Measurements from ENCODE around the gene MACROD2. TPM values are rescaled to one million over a fixed set of nuclear protein-coding genes. Genes with fewer than 3 reads are reported as not detected.

Gene MACROD2
- total RNA-seq, 4 donors from 2014 or later: 4.6 to 33.0 (median 8.3) TPM

DNA sequence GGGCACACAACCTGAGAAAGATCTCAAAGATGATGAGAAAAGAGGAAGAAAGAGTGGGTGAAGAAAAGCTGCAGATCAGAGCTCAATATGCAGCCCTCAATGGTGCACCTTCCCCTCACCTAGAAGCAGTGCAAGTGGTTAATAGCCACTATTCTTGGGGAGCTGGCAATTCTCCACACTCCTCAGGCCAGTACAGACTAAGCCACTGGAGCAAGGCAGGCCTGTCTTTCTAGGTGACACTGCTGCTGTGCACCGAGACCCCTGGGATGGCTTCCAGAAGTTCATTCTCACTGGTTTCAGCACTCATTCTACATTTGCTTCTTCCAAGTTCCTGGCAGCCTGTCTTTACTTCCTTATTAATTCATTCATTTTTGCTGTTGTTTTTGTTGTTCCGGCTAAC is 1604.6 kb downstream of the MACROD2 start:
- TF ChIP-seq, protein P1, sequence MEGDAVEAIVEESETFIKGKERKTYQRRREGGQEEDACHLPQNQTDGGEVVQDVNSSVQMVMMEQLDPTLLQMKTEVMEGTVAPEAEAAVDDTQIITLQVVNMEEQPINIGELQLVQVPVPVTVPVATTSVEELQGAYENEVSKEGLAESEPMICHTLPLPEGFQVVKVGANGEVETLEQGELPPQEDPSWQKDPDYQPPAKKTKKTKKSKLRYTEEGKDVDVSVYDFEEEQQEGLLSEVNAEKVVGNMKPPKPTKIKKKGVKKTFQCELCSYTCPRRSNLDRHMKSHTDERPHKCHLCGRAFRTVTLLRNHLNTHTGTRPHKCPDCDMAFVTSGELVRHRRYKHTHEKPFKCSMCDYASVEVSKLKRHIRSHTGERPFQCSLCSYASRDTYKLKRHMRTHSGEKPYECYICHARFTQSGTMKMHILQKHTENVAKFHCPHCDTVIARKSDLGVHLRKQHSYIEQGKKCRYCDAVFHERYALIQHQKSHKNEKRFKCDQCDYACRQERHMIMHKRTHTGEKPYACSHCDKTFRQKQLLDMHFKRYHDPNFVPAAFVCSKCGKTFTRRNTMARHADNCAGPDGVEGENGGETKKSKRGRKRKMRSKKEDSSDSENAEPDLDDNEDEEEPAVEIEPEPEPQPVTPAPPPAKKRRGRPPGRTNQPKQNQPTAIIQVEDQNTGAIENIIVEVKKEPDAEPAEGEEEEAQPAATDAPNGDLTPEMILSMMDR (IDR thresholded peaks at IDR 0.05): no peak
- TF ChIP-seq EP300 (IDR thresholded peaks at IDR 0.05; ENCODE audit: low read depth): no peak
- no peak for TF ChIP-seq POLR2A (IDR thresholded peaks at IDR 0.05)
- no peak for TF ChIP-seq POLR2AphosphoS5 (IDR thresholded peaks at IDR 0.05)
- intact Hi-C loops (cut with DNase I; ENCODE audit: low total_unique reads): no loop called here
- H3K4me3 ChIP-seq: no peak overlapping the region
- no peaks in the 10 kb centered on the region for H3K27me3 ChIP-seq
- no peak overlapping the region for H3K27ac ChIP-seq
- no peaks in the 10 kb centered on the region for H3K9me3 ChIP-seq
- 91 to 92% methylated on average over 1 to 2 of the region's 2 CpGs for WGBS, 2 donors (ENCODE audit: low coverage in 1 of 2)
- no peak for DNase-seq
- no peaks in the 10 kb centered on the region for H3K36me3 ChIP-seq
- no peaks in the 10 kb centered on the region for H3K4me1 ChIP-seq
- in situ Hi-C loops (cut with MboI; ENCODE audit: low pct_ligation_motif_present in 1 of 4, low pct_unique_long_range_greater_than_20kb in 1 of 4, low sequenced_read_pairs in 3 of 4): no loop called here

DNA sequence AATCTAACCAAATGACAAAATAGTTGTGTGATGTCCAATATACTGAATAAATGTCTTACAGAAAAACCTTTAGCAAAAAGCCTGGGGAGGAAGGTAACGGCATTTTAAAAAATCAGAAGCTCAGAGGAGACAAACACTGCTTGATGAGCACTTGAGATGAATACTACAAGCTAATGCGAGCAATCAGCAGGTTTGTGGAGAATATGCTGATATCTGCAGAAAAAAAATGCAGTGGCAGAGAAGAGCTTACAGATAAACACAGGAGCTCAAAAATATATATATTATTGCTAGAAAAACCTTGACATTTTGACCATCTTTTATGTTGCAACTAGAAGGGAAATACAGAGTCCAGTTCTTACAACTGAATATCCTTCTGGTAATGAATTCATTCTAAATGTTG is 1605.2 kb downstream of the MACROD2 start:
- DNase-seq: no peak
- WGBS, 2 donors (ENCODE audit: low coverage in 1 of 2): 84 to 95% methylated on average over 2 of the region's 2 CpGs
- Histone ChIP-seq H3K9me3 (no peaks in the 10 kb centered on the region), H3K27me3 (no peaks in the 10 kb centered on the region), H3K27ac (no peak overlapping the region), H3K4me3 (no peak overlapping the region), H3K4me1 (no peaks in the 10 kb centered on the region), H3K36me3 (no peaks in the 10 kb centered on the region)
- TF ChIP-seq, protein P1 (IDR thresholded peaks at IDR 0.05): no peak
- TF ChIP-seq POLR2AphosphoS5 (IDR thresholded peaks at IDR 0.05) (no peak), EP300 (IDR thresholded peaks at IDR 0.05; ENCODE audit: low read depth) (no peak), POLR2A (IDR thresholded peaks at IDR 0.05) (no peak)
- in situ Hi-C loops (cut with MboI; ENCODE audit: low pct_ligation_motif_present in 1 of 4, low pct_unique_long_range_greater_than_20kb in 1 of 4, low sequenced_read_pairs in 3 of 4) (no loop called here), intact Hi-C loops (cut with DNase I; ENCODE audit: low total_unique reads) (no loop called here)

DNA sequence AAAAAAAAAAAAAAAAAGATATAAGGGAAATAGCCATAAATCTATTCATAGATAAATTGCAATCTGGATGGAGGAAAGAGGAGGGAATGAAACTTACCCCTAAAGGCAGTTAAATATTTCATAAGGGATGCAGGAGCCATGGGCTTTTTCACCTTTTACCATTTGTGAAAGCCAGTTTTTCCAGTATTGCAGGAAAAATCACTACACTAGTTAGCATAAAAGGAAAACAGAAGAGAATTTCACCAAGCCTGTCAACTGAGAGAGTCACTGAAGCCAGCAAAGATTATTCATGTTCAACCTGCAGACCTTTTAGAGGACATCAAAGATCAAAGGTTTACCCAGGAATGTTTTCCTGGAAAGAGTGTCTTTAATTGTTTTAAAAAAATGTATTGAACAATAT is 1608.2 kb downstream of the MACROD2 start:
- intact Hi-C loops (cut with DNase I; ENCODE audit: low total_unique reads): no loop called here
- Histone ChIP-seq H3K4me1 (no peaks in the 10 kb centered on the region), H3K36me3 (no peaks in the 10 kb centered on the region), H3K27me3 (no peaks in the 10 kb centered on the region), H3K4me3 (no peak overlapping the region), H3K9me3 (no peaks in the 10 kb centered on the region), H3K27ac (no peak overlapping the region)
- in situ Hi-C loops (cut with MboI; ENCODE audit: low pct_ligation_motif_present in 1 of 4, low pct_unique_long_range_greater_than_20kb in 1 of 4, low sequenced_read_pairs in 3 of 4): no loop called here
- TF ChIP-seq, protein P1 (IDR thresholded peaks at IDR 0.05): no peak
- TF ChIP-seq EP300 (IDR thresholded peaks at IDR 0.05; ENCODE audit: low read depth) (no peak), POLR2A (IDR thresholded peaks at IDR 0.05) (no peak), POLR2AphosphoS5 (IDR thresholded peaks at IDR 0.05) (no peak)
- no peak for DNase-seq

DNA sequence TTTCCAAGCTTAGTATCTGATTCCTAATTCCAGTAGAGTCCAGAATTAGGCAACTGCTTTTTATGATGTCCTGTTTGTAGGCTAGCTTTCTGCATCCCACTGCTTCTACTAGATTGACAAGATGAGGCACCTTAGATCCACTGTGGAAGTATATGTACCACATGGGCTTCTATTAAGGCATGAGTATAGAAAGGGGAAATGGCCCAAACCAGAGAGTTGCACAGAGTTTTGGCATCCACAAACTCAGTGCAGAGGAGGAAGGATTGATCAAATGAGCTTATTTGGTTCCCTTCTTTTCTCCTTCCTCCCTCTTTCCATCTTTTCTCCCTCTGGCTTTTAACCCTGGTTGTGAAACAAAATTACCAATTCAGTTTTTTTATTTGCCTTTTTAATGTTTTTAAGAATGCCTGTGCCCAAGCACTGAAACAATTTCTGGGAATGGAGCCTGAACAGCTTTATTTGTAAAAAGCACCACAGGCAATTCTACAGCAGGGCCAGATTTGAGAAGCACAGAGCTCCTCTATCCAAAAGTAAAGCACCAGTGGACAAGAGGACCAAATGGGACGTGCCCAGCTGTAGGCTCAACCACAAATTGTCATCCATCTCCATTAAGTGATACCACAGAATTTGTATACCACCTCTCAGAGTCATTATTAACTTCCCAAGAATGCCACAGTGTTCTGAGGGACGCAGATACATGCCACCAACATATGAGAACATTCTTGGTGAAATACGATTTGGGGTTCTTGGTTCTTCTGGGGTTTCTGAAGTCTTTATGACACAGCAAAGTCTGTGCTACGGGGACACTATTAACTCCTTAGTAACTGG is 1608.9 kb downstream of the MACROD2 start:
- Histone ChIP-seq H3K27me3 (no peaks in the 10 kb centered on the region), H3K4me1 (no peaks in the 10 kb centered on the region), H3K27ac (no peak overlapping the region), H3K9me3 (no peaks in the 10 kb centered on the region), H3K4me3 (no peak overlapping the region), H3K36me3 (no peaks in the 10 kb centered on the region)
- WGBS, 2 donors (ENCODE audit: low coverage in 1 of 2): 66 to 80% methylated on average over 1 to 4 of the region's 4 CpGs
- in situ Hi-C loops (cut with MboI; ENCODE audit: low pct_ligation_motif_present in 1 of 4, low pct_unique_long_range_greater_than_20kb in 1 of 4, low sequenced_read_pairs in 3 of 4) (no loop called here), intact Hi-C loops (cut with DNase I; ENCODE audit: low total_unique reads) (no loop called here)
- no peak for DNase-seq
- TF ChIP-seq POLR2AphosphoS5 (IDR thresholded peaks at IDR 0.05) (no peak), POLR2A (IDR thresholded peaks at IDR 0.05) (no peak), EP300 (IDR thresholded peaks at IDR 0.05; ENCODE audit: low read depth) (no peak)
- TF ChIP-seq, protein P1 (IDR thresholded peaks at IDR 0.05): no peak
